ENCODE data around the gene NBEAL1.
"Not testable (repeated sequence)": the region's sequence is repeated elsewhere in the genome, so short reads cannot be mapped to it uniquely, and the experiment has no call there.

Gene NBEAL1

GRCh38 chr2:203115201-203115700 lies 100.6 kb downstream of the NBEAL1 start:
- DNase-seq (ENCODE audit: low spot score) = not testable (repeated sequence)

GRCh38 chr2:203122317-203122986 lies 107.8 kb downstream of the NBEAL1 start:
- no peak for DNase-seq (ENCODE audit: low spot score)

DNA sequence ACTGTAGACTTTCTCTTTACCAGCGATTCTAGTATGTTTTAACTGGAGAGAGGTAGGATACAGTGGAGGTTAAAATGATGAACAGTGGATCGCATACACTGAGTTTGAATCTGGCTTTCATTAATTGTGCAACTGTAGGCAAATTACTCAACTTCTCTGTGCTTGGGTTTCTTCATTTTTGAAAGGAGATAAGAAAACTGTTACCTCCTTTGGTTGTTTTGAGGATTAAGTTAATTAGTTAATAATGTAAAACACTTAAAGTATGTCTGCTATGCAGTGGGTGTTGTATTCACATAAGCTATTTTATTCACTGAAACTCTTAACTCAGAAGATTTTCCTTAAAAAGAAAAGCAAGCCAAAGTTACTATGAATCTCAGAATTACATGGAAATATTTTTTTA lies 112.3 kb downstream of the NBEAL1 start:
- no peak for DNase-seq (ENCODE audit: low spot score)

GRCh38 chr2:203135105-203135504 lies 120.4 kb downstream of the NBEAL1 start:
- no peak for DNase-seq (ENCODE audit: low spot score)

DNA sequence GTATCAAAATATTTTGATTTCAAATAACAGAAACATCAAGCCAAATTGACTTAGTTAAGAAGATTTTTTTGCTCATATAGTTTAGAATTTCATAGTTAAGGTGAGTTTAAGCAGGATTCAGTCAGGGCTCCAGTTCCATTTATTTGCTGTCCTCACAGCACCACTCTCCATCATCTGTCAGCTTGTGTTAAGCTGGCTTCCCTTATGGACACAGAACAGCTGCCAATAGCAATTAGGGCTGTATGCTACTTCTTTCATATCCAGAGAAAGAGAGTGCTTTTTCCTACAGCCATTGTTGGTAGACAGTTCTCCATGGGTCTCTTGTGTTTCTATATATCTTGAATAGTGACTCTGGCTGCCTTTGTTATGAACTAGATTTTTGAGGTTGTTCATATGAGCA lies 128.7 kb downstream of the NBEAL1 start:
- DNase-seq (ENCODE audit: low spot score) = no peak

GRCh38 chr2:203149194-203149593 lies 134.5 kb downstream of the NBEAL1 start:
- DNase-seq (ENCODE audit: low spot score) = no peak

DNA sequence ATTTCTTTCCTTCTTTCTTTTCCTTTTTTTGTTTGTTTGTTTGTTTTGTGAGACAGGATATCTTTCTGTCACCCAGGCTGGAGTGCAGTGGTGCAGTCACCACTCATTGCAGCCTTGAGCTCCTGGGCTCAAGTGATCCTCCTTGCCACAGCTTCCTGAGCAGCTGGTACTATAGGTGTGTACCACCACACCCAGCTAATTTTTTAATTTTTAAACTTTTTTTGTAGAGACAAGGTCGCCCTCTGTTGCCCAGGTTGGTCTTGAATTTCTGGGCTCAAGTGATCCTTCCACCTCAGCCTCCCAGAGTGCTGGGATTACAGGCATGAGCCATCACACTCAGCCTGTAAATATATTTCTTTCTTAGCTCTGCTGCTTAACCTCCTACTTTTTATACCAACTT lies 140.7 kb downstream of the NBEAL1 start:
- no peak for DNase-seq (ENCODE audit: low spot score)

DNA sequence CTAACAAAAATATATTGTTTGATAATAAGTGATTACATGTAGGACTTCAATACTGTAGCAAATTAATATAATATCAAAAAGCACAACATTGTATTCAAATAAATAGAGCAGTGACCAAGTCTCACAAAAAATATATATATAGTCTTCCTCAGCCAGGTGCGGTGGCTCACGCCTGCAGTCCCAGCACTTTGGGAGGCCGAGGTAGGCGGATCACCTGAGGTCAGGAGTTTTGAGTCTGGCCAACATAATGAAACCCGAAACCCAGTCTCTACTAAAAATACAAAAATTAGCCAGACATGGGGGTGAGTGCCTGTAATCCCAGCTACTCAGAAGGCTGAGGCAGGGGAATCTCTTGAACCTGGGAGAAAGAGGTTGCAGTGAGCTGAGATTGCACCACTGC lies 148.0 kb downstream of the NBEAL1 start:
- not testable (repeated sequence) for DNase-seq (ENCODE audit: low spot score)

- DNase-seq (ENCODE audit: low spot score) = no peak
Observed at GRCh38 chr2:203164311-203164935, 149.7 kb downstream of the NBEAL1 start.

GRCh38 chr2:203167751-203168150 lies 153.1 kb downstream of the NBEAL1 start:
- DNase-seq (ENCODE audit: low spot score) = no peak

GRCh38 chr2:203170502-203170901 lies 155.8 kb downstream of the NBEAL1 start:
- no peak for DNase-seq (ENCODE audit: low spot score)

DNA sequence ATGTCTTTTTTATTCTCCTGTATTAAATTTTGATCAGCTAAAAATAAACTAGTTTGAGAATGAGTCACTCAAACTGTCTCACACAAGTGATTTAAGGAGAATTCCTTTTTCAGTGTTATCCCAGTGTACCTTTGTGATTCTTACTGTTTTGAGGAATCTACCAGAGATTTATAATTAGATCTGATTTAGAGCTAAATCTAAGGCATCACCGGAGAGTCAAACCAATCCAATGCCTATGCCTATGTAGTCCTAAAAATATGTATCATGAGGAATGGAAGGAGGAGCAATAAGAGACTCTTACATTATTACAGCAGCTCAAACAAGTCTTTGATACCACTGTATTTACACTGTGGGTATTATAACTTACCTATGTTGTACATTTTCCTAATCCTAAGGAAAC lies 160.7 kb downstream of the NBEAL1 start:
- DNase-seq (ENCODE audit: low spot score) = no peak

DNA sequence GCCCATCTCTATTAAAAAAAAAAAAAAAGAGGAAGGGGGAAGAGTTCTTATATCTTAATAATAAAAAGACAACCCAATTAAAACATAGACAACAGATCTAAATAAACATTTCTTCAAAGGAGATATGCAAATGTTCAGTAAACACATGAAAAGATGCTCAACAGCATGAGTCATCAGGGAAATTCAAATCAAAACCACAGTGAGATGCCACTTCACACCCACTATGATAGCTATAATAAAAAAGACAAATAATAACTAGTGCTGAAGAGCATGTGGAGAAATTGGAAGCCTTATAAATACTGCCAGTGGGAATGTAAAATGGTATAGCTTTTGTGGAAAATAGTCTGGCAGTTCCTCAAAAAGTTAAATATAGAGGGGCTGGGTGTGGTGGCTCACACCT lies 162.7 kb downstream of the NBEAL1 start:
- DNase-seq (ENCODE audit: low spot score) = no peak

DNA sequence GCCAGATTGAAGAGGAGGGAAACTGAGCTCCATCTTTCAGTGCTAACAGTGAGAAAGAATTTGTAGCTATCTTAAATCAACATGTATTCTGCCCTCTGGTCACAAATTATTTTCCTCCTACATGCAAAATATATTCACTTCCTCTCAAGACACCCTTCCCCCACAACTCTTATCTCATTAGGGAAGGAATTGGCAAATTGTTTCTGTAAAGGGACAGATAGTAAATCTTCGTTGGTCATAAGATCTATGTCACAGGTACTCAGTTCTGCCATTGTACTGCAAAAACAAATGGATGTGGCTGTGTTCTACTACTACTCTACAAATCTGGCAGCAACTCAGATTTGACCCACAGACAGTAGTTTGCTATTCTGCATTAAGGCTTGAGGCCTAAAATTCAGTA lies 171.2 kb downstream of the NBEAL1 start:
- DNase-seq (ENCODE audit: low spot score) = no peak

GRCh38 chr2:203190547-203190946 lies 175.9 kb downstream of the NBEAL1 start:
- not testable (repeated sequence) for DNase-seq (ENCODE audit: low spot score)

GRCh38 chr2:203191026-203191425 lies 176.4 kb downstream of the NBEAL1 start:
- not testable (repeated sequence) for DNase-seq (ENCODE audit: low spot score)

- no peak for DNase-seq (ENCODE audit: low spot score)
Observed at GRCh38 chr2:203191961-203192360, 177.3 kb downstream of the NBEAL1 start.

DNA sequence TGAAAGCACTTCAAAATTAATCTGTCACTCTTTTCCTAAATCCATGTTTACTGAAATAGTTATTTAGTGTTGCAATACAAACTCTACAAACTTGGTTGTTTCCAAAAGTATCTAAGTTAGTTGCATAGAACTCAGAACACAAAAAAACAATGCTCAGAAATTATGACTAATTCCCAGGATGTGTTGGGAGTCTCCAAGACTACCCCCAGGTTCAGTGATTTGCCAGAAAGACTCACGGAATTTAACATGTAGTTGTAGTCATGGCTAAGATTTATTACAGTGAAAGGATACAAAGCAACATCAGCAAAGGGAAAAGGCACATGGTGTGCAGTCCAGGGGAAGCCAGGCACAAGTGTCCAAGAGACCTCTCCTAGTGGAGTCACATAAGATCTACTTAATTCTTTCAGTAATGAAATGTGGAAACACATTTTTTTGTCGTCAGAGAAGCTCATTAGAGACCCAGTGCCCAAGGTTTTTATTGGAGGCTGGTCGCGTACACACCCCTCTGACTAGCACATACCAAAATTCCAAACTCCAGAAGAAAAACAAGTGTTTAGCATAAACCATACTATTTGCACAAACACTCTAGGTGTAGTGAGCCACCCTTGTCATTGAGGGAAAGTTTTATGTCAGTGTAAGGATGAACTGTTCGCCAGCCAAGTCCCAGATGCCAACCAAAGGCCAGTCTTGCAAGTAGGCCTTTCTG lies 180.8 kb downstream of the NBEAL1 start:
- DNase-seq (ENCODE audit: low spot score) = no peak

GRCh38 chr2:203200866-203201265 lies 186.2 kb downstream of the NBEAL1 start:
- DNase-seq (ENCODE audit: low spot score) = no peak

- DNase-seq (ENCODE audit: low spot score) = no peak
Observed at GRCh38 chr2:203201426-203201825, 186.8 kb downstream of the NBEAL1 start.

GRCh38 chr2:203209538-203209937 lies 194.9 kb downstream of the NBEAL1 start:
- DNase-seq (ENCODE audit: low spot score) = no peak

- DNase-seq (ENCODE audit: low spot score) = no peak
Observed at GRCh38 chr2:203225423-203226039, 210.9 kb downstream of the NBEAL1 start.

DNA sequence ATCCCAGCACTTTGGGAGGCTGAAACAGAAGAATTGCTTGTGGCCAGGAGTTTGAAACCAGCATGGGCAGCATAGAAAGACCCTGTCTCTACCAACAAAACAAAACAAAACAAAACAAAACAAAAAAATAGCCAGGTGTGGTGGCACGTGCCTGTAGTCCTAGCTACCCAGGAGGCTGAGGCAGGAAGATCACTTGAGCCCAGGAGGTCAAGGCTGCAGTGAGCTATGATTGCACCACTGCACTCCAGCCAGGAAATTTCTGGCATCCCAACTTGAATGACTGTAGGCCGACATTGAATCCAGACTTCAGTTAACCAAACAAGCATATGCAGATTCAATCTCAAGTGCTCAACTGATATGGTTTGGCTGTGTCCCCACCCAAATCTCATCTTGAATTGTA lies 215.0 kb downstream of the NBEAL1 start:
- DNase-seq (ENCODE audit: low spot score) = not testable (repeated sequence)

Measured in ecto neural progenitor cell (in vitro differentiated cells).